Stimulated activated CD4-positive, alpha-beta T cell treated with anti-CD3 and anti-CD28 coated beads, TNF-alpha, amount 100 ng/mL, for 24 hours (primary cell): ENCODE measurements around the gene PRR23E.

ENCODE experiments used
- DNase-seq, 3 experiments: peaks; one replicate each; pipeline ENCODE4 v3.0.0-alpha.2; 2020; ENCODE audit warnings: low read depth in 3 of 3

The PRR23E gene

DNA sequence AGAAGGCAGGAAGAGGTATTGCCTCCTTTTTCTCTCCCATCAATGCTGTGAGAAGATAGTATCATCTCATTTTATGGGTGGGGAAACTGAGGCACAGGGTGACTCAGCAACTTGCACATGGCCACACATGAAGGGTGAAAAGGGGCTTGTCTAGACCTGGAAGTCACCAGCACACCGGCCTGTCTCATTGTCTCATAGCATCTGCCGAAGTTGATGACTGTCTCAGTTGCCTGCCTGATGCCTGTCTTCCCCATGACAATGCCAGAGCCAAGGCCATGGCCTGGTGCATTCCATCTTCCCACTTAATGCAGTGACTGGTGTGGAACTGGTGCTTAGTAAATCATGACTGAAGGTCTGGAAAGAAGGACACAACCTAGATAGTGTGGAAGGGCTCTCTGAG, 27.9 kb upstream of the PRR23E start:
- no peak for DNase-seq

DNA sequence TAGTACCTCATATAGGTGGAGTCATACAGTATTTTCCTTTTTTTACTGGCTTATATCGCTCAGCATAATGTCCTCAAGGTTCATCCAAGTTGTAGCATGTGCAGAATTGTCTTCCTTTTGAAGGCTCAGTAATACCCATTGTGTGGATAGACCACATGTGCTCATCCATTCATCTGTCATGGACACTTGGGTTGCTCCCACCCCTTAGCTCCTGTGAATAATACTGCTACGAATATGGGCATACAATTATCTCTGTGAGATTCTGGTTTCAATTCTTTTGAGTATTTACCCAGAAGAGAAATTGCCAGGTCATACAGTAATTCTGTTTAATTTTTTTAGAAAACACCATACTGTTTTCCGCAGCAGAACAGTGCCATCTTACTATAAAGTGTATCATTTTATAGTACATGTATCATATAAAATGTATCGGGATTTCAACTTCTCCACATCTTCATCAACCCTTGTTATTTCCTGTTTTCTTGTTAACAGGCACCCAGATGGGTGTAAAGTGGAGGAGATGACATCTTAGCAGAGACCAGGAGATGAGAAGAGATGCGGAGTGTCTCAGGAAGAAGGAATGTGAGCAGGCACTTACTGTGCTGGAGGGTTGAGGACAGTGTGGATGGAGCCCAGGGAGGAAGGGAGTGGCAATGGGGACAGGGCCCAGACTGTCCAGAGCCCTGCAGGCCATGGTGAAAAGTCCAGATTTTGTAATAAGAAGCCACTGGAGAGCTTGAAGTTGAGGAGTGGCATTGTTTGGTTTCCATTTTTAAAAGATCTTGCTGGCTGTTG, 27.0 kb upstream of the PRR23E start:
- DNase-seq: no peak

DNA sequence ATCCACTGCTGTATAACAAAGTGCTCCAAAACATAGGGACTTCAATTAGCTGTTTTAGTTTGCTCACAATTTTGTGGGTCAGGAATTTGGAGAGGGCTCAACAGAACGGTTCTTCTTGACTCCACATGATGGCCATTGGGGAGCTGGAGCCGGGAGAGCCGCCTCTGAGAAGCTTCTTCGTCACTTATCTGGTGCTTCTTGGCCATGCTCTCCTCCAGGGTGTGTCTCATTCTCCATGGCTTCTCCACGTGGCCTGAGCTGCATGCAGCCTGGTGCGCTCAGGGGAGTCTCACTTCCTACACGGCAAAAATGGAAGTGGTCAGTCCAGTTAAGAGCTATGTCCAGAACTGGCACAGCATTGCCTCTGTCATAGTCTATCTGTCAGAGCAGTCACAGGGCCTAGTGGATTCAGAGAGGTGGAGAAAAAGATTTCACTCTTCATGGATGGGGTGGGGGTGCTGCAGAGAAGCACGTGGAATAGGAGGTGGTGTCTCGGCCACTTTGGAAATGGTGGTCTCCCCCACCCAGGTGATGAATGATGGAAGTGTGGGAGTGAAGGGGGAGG, 26.3 kb upstream of the PRR23E start:
- no peak for DNase-seq

DNA sequence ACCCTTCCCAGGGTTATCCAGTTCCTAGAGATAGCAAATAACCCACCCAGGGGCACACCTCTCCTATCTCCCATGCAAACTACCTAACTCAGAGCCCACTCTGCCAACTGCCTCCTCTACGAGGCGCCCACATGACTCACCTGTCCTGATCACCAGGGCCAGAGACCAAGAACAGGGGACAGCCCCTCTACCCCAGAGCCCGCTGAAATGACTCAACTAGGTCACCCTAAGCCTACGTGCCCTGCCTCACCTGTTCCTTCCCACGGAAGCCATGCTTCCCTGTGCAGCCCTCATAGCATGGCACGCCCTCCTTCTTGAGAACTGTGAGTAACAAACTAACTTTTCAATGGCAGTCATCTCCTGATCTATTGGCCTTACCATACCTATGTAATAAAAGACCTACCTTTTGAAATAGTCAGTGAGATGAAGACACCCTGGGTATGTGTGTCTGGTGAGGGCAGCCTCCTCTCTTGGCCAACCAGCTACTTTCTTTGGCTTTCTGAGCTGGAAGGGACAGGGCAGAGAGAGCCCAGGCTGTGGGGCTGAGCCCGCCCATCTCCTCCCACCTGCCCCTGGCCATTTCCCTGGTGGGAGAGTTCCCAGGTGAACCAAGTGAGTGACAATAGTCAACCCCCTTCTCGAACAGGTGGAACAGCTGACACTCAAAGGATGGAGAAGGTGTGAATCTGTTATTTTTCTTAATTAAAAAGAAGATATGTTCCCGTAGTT, 25.5 kb upstream of the PRR23E start:
- no peak for DNase-seq

DNA sequence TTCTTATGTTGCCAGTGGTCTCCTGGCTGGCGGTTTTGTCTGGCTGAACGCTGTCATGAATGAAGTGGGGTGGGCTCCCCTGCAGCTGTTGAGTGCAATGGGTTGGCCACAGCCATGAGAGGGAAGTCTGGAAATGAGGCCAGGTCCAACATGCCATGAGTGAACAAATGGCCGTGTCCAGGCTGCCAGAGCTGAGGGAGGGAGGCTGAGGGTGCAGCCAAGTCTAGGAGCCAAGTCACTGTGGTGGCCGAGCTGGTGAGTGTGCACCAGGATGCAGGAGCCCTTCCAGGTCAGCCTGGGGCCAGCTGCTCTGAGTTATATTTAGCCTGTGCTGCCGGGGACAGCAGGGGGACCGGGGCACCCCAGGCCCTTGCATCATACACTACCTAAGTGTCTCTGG, 24.7 kb upstream of the PRR23E start:
- no peak for DNase-seq

DNA sequence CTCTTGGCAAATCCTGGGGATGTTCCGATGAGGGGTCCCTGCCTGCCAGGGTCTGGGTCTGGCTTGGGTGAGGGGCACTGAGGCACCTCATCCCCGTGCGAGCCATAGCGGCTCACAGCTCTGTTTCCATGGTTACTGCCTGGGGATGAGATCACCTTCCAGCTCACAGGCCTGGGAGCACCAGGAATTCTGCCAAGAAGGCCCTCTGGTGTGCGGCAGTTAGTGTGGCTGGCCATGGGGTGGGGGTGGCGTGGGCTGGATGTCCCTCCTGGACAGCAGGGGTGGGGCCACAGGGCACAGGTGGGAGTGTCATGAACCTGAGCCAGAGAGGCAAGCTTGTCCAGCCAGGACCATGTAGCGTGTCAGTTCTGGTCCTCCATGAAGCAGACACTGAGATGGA, 22.1 kb upstream of the PRR23E start:
- DNase-seq: no peak

DNA sequence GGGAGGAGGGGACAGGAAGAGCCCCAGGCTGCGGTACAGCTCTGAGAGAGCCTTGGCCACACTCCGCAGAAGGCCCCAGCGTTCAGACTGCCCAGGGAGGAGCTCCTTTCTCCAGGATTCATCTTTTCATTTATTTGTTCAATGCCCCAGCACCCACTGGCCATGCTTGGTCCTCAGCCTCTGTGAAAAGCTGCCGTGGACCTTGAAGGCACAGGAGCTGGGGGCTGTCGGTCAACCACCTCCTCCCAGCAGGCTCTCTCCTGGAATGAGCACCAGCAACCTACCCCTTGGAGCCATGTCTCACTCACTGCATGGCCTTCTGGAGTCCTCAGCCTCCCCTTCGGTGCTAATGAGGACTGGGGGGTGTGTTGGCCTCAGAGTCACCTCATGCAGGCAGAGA, 21.6 kb upstream of the PRR23E start:
- DNase-seq: no peak

DNA sequence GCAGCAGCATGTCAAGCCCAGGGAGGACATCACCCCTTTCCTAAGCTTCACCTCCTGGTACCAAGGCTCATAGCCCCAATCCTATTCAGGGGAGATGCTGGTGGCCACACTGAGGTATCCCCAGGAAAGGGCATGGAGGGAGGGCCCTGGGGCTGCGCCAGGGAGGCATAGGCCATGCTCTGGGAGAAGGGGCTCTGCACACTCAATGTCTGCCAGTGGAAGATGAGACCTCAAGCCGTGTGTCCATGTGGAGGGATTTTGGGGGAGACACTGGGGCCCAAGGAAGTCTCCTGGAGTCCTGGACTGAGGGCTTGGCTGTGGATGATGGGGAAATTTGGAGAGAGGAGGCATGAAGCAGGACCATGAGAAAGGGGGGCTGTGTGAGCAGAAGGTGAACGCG, 21.2 kb upstream of the PRR23E start:
- no peak for DNase-seq

DNA sequence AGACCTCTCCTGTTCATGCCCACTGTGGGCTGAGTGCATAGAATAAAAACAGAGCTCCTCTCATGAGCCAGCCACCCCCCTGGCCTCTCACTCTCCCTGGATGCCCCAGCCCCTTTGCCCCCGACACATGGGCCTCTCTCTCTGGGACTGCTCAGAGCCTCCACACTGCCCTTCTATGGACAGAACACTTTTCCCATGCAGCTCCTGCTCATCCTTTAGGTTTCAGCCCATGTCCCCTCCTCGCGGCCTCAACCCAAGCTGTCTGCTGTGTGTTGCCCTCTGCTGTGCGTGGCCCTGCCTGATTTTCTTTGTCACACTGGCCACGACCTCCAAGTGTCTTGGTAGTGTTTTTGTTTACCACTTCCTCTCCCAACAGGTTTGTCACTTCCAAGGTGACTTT, 20.7 kb upstream of the PRR23E start:
- no peak for DNase-seq

DNA sequence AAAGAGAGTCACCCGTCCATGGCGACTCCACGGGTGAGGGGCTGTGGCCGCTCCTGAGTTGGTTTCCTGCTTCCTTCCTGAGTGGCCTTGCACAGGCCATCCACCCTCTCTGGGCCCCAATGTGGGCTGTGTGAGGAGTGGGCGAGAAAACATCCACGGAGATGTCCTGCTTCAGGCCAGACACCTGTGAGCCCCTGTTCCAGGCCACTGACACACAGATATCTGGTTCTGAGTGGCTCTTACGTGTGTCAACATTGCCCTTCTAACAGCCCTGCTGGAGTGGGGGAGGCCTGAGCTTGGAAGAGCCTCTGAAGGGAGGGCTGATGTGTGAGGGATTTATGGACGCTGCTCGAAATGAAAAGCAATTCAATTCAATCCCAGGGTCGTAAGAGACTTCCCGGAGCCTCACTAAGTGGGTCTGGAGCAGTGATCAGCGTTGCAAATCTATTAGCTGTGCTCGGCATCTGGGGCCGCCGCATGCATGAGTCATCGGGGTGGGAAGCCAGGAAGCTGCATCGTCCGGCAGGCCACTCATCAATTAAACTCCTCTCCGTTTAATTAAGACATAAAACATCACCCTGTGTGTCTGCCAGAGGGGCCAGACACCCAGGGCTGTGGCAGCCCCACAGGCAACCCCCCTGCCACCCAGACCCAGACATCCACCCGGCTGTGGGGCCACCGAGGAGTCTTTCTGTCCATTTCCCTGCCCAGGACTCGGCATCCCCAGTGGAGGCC, 20.0 kb upstream of the PRR23E start:
- DNase-seq: no peak

DNA sequence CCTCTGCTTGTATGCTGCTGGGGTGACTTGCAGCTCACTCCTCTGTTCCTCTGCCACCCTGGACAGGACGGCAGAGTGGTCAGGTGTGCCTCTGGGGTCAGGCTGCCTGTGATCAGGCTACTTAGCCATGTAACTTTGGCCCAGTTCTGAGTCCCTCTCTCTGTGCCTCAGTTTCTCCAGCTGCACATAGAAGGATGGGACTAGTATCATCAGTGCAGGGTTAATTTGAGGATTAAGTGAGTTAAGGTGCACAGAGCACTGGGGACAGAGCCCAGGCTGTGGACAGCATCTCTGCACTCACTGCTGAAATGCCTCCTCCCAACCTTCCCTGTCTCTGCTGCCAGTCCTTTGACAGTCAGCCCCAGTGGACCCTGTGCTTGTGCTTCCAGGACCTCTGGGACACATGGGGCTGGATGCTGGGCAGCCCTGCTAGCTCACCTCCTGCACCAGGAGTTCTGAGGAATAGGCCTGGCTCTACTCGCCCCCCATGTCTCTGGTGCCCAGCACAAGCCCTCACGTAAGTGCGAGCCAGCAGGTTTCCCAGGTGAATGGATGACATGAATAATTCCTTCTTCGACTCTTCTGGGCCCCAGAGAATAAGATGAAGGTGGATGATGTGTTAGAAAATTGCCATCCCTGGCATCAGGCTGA, 19.3 kb upstream of the PRR23E start:
- no peak for DNase-seq

DNA sequence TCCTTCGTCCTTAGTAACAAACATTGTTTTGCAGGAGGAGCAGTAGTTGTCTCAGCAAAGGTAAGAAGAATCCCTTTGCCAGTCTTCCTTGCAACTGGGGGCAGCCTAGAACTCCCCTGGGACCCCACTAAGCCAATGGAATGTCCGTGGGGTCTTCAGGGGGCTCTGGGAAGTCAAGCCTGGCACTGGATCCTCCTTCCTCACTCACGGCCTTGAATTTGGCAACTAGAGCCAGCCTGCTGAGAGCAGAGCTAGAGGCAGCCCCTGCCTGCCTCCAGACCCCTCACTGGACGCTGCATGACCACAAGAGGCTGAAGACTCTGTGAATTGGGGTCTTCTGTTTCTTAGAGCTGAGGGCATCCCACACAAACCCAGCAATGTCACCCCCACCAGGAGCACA, 18.6 kb upstream of the PRR23E start:
- DNase-seq: no peak

DNA sequence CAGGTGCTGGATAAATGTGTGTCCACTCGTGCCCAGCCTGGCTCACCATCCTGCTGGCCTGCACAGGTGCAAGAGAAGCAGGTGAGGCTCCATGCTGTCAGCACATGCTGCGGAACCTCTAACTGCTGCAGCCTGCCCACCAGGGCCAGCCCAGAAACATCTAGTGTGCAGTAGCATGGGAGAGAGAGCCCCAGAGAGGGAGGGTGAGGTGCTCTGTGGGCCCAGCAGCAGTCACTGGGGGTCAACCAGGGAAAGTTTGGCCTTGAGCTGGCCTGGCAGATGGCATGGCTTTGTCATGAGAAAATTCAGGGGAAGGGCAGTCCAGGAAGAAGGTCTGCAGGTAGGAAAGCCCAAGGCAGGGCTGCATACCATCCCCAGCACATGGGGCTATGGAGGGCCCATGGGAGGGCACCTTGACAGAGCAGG, 18.2 kb upstream of the PRR23E start:
- DNase-seq: no peak

DNA sequence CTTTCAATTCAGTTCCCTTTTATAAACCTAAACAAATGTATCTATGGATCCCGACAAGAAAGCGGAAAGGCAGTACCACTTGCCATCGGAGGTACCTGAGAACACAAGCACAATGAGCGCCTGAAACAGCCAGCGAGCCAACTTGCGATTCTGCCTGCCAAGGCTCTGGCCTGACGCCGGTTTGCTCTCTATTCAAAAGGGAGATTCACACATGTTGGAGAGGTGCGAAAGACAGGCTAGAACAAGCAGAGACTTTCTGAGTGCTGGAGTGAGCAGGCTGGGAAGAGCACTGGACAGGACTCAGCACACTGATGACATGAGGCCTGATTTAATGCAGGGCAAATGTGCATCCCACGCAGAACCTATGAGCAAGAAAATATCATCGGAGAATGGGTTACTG, 17.7 kb upstream of the PRR23E start:
- no peak for DNase-seq

DNA sequence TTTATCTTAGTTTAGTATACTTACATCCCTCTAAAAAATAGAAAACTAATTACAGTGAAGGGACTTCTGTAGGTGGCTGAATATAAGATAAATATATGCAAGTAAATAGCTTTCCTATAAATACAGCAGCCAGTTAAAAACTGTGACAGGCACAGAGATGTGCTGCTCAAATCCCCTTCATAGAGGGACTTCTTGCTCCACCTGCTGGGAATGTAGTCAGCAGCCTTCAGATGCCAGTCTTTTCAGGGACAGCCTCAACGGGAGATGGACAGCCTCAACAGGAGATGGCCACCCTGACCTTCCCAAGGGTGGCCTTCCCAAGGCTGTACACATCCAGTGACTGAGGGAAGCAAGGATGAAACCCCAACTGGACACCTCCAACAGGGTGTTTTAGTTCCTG, 15.7 kb upstream of the PRR23E start:
- no peak for DNase-seq

DNA sequence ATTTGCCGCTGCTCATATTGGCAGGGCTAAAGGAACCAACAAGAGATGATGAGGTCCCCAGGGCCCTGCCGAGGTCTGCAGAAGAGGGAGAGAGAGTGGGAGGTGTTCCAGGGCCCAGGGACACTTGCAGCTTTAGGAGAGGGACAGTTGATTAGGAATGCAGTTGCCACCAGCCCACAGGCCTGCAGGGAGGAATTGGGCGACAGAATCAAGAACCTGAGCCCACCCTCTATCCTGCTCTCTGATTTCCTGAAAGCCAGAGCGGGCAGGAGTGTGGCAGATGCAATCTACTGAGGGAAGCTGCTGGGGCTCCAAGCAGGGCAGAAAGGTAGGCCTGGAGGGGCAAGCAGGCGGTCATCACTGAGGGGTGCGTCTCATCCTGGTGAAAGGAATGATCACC, 12.1 kb upstream of the PRR23E start:
- DNase-seq: no peak

DNA sequence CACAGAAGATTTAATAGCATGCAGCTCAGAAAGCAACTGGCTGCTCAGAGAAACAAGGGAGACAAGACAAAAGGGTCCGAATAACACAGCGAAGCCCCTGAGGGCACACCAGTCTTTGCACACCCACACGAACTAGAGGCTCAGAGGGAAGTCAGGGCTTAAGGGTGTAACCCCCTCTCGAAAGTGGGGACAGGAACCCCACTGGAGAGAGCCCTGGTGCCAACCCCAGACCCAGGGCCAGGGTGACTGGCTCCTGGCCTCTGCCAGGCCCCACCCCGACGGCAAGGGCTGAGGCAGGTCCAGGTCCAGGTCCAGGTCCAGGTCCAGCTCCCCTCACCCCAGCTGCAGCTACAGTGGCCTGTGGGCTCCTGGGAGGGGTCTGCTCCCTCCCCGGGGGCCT, 10.5 kb upstream of the PRR23E start:
- no peak for DNase-seq

DNA sequence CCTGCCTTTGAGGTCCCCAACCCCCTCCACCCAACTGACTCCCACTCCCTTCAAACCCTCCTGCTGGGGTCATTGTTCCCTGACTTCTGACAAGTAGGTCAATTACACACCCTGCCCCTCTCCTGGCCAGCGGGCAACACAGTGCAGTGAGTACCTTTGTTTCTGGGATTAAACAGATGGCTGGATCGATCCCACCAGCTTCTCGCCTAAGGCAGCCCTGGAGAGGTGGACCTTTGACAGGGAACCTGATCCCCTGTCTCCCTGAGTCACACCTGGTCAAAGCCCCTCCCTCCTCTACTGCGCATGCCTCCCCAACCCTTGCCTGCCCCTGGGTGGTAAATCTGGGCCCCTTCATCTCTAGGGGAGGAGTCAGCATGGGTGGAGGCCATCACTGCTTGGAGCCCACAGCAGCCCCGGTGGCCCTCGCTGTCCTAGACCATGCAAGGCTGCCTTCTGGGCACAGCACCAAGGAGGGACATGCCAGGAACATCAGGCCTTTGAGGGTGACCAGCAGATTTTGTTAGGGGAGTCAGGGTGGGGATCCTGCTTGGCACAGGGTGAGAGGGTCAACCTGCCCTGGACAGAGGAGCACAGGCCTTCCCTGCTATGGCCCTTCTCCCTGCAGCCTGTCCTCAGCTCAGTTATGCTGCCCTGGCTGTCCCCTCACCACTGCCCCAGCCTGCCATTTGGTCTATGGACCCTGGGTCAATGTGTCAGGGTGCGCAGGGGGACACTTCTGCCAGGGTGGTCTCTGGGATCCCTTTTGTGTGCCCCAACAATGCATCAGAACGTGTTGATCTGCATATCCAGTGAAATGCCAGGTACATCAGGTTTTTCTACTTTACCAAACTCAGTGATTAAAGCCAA, 9.8 kb upstream of the PRR23E start:
- DNase-seq: no peak

DNA sequence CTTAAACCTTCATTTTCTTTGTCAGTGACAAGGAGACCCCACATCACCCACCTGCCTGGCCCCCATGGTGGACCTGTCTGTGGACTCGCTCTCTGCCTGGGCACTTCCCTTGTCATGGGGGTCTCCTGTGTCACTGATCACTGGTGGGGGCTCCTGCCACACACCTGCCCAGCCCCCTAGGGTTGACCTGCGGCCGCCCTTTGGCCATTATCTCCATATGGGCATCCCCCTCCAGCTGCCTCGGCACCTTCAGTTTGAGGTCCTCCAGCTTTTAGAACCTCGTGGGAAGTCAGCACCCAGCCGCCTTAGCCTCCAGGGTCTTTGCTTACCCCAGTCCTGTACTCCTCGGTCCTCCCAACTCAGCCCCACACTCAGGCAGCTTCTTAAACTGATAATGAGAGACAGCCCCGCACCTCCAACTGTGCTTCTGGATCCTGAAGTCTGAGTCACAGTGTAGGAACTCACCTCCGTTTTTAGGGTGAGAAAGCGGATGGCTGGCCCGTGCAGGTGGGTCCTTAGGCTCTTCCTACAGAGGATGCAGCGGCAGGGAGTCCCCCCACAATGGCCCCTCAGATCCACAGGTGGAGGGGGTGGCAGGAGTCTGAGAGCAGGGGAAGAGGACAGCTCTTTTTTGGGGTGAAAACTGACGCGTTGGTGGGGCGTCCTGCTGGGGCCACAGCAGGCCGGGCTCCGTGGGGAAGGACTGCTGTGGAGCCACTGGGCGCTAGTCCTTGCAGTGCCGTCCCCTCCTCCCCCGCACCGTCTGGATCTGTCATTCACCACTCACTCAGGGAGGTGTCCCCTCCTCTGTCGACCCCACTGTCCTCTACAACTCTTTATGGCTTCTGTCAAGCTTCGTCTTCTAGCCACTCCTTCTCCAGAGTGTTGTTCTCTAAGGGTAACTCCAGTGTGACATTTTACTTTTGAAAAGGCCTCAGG, 8.7 kb upstream of the PRR23E start:
- no peak for DNase-seq

DNA sequence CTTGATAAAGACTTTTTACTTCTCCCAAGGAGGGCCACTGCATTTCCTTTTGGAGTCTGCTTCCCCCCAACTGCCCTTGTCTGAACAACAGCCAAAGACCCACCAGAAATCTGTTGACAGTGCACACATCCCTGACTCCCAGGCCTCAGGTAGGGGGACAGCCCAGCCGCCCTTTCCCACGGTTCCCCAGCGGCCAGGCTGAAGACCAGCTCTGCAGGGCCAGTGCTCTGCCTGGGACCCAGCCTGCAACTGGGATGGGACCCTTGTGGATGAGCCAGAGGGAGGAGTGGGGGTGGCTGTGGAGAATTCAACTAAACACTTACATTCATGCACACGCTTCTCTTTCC, 8.1 kb upstream of the PRR23E start:
- no peak for DNase-seq
